Prostate gland (tissue), 2 donors: ENCODE results near the gene BCL6. TPM values are rescaled to one million over a fixed set of nuclear protein-coding genes. Genes with fewer than 3 reads are reported as not detected.

ENCODE experiments used
- DNase-seq: peaks from one replicate; pipeline ENCODE4 v3.0.0-alpha.2; 2019; ENCODE audit warnings: low spot score
- H3K27ac ChIP-seq, 2 donors: fragments of 200-600 bp; sonication (generic); 2 replicates each; pipeline ENCODE4 v1.5.1; 2017 to 2019
- H3K27me3 ChIP-seq: fragments of 200-600 bp; sonication (generic); replicated peaks from 2 replicates; pipeline ENCODE4 v1.5.1; 2019; ENCODE audit not compliant: insufficient read depth
- H3K36me3 ChIP-seq, 2 donors: fragments of 200-600 bp; sonication (generic); 1 replicate in 1 of 2; 2 replicates in 1 of 2; pipeline versions ENCODE4 v1.5.1 to v1.8.1; 2017 to 2019
- H3K4me1 ChIP-seq: fragments of 200-600 bp; sonication (generic); replicated peaks from 2 replicates; pipeline ENCODE4 v1.5.1; 2019
- H3K4me3 ChIP-seq, 2 donors: fragments of 200-600 bp; sonication (generic); 2 replicates each; pipeline ENCODE4 v1.5.1; 2017 to 2019
- H3K9me3 ChIP-seq: fragments of 200-600 bp; sonication (generic); 2 replicates; pipeline ENCODE4 v1.5.1; 2017
- CTCF ChIP-seq, 4 experiments: fragments of 200-600 bp in 2 of 4; fragments of 450-650 bp in 2 of 4; sonication (generic) in 2 of 4; IDR thresholded peaks; 1 replicate in 3 of 4; 2 replicates in 1 of 4; pipeline ENCODE4 v1.5.1; 2016 to 2019; ENCODE audit warnings: antibody characterized with exemption in 4 of 4, mild to moderate bottlenecking in 2 of 4, moderate library complexity in 2 of 4
- POLR2A ChIP-seq: fragments of 450-650 bp; IDR thresholded peaks from one replicate; pipeline ENCODE4 v1.6.1; 2016; ENCODE audit warnings: antibody characterized with exemption, mild to moderate bottlenecking
- POLR2AphosphoS5 ChIP-seq: sonication (generic); formaldehyde crosslinking; IDR thresholded peaks from one replicate; pipeline ENCODE4 v1.6.1; 2017; ENCODE audit warnings: antibody characterized with exemption
- WGBS: methylation state at CpG from one replicate; pipeline ENCODE4 v1.1.5; 2018; 5-methylcytosine and 5-hydroxymethylcytosine counted together
- intact Hi-C: fragments of 100-400 bp; cut with DNase I; formaldehyde crosslinking; loops from one replicate; pipeline ENCODE4 v1.14.2; 2022
- total RNA-seq, 2 donors: library from RNA; depleted of rRNA; stranded (reverse); fragments of >200 nt; gene quantifications; one replicate each; pipeline ENCODE4 v1.1.0, GENCODE V29; 2016

BCL6 gene
- total RNA-seq, 2 donors from 2014 or later, result 50.1 to 105 TPM

- Histone ChIP-seq H3K27ac (peak overlapping the region in 1 of 2 donors; percentile 56), H3K4me1 (no peaks in the 10 kb centered on the region), H3K9me3 (no peaks in the 10 kb centered on the region), H3K36me3 (no peaks in the 10 kb centered on the region), H3K27me3 (no peaks in the 10 kb centered on the region), H3K4me3 (no peak overlapping the region)
- peak; percentile 22 for DNase-seq
- intact Hi-C loops, result no loop called here
- TF ChIP-seq POLR2A (no peak), CTCF (IDR thresholded peaks at IDR 0.05) (no peak), POLR2AphosphoS5 (peak; percentile 46)
- WGBS, result 48% methylated on average over 7 of the region's 7 CpGs
These were observed 18.8 kb upstream of the BCL6 start for GRCh38 chr3:187763850-187764648.

DNA sequence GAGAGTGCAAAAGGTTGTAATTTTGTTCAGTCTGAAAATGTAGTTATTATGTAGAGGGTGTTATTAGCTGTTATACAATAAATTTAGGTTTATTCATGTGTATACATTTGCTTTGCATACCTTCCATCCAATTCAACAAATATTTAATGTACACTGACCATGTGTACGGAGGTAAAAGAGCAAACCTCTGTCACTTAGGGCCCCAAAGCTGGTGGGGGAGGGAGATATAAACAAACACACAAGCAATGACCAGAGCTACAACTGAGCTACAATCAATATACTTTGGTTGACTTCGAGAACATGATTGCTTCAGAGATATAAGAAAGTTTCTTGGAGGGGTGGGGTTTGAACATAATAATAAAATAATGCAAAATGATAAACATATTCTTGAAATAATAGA, 17.5 kb upstream of the BCL6 start:
- Histone ChIP-seq H3K27ac (no peak overlapping the region), H3K36me3 (no peaks in the 10 kb centered on the region), H3K9me3 (no peaks in the 10 kb centered on the region), H3K4me1 (no peaks in the 10 kb centered on the region), H3K4me3 (no peak overlapping the region), H3K27me3 (no peaks in the 10 kb centered on the region)
- 79% methylated on average over 2 of the region's 2 CpGs for WGBS
- intact Hi-C loops, result no loop called here
- no peak for DNase-seq
- no peak for TF ChIP-seq POLR2A
- no peak for TF ChIP-seq CTCF (IDR thresholded peaks at IDR 0.05)
- TF ChIP-seq POLR2AphosphoS5, result no peak

- no peak overlapping the region for H3K27ac ChIP-seq
- no peaks in the 10 kb centered on the region for H3K36me3 ChIP-seq
- H3K27me3 ChIP-seq, result no peaks in the 10 kb centered on the region
- WGBS, result 73% methylated on average over 2 of the region's 2 CpGs
- no peak for DNase-seq
- no peak overlapping the region for H3K4me3 ChIP-seq
- intact Hi-C loops, result loop anchor here (10.0 kb wide), 1 partner anchor 95 kb away; no protein-coding TSS in a partner anchor
- TF ChIP-seq CTCF (IDR thresholded peaks at IDR 0.05) (no peak), POLR2A (no peak), POLR2AphosphoS5 (no peak)
- no peaks in the 10 kb centered on the region for H3K9me3 ChIP-seq
- H3K4me1 ChIP-seq, result no peaks in the 10 kb centered on the region
These were observed 14.3 kb upstream of the BCL6 start for GRCh38 chr3:187759601-187760000.

DNA sequence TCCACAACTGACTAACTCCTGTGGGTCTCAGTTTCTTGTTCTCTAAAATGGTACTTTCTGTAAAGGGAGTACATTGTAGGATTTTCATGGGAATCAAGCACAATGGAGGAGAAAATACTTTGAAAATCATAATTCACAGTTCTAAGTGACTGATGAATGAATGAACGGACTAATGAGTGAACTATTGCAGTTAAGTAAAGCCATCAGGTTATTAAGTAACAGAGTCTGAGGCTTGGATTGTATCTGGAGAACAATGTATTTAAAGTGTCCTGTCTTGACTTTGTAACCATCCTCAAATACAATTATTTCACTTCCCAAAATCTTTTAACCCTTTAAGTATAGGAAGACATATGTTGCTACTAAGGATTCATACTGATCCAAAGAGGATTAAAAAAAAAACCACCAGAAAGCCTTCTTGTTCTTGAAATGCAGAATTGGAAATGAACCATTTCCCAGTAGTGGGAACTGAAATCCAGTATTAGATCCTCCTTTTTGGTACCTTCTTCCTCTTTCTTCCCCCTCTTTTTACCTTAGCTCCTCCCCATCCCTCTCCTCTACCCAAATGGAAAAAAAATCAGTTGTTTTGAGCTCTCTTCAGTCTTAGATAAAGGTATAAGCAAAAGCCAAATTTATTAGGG, 13.2 kb upstream of the BCL6 start:
- intact Hi-C loops, result loop anchor here (10.0 kb wide), 1 partner anchor 96 kb away; no protein-coding TSS in a partner anchor
- DNase-seq, result no peak
- Histone ChIP-seq H3K27ac (no peak overlapping the region), H3K9me3 (no peaks in the 10 kb centered on the region), H3K4me3 (no peak overlapping the region), H3K36me3 (no peaks in the 10 kb centered on the region), H3K4me1 (no peaks in the 10 kb centered on the region), H3K27me3 (no peaks in the 10 kb centered on the region)
- WGBS, result 90% methylated on average over 1 of the region's 1 CpG
- TF ChIP-seq POLR2A (no peak), CTCF (IDR thresholded peaks at IDR 0.05) (no peak), POLR2AphosphoS5 (no peak)
